ENCODE measurements around the gene SSH3.
A peak's percentile ranks its signal among the peaks of the same experiment; 100 is the strongest.

- TF ChIP-seq, protein P1, sequence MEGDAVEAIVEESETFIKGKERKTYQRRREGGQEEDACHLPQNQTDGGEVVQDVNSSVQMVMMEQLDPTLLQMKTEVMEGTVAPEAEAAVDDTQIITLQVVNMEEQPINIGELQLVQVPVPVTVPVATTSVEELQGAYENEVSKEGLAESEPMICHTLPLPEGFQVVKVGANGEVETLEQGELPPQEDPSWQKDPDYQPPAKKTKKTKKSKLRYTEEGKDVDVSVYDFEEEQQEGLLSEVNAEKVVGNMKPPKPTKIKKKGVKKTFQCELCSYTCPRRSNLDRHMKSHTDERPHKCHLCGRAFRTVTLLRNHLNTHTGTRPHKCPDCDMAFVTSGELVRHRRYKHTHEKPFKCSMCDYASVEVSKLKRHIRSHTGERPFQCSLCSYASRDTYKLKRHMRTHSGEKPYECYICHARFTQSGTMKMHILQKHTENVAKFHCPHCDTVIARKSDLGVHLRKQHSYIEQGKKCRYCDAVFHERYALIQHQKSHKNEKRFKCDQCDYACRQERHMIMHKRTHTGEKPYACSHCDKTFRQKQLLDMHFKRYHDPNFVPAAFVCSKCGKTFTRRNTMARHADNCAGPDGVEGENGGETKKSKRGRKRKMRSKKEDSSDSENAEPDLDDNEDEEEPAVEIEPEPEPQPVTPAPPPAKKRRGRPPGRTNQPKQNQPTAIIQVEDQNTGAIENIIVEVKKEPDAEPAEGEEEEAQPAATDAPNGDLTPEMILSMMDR (IDR thresholded peaks at IDR 0.05 in 8 of 11, conservative IDR thresholded peaks at IDR 0.05 in 3 of 11) = no peak
- TF ChIP-seq POLR2A (IDR thresholded peaks at IDR 0.05) = no peak
- peak in 1 of 3 donors; percentile 25 for TF ChIP-seq POLR2AphosphoS5 (IDR thresholded peaks at IDR 0.05)
Observed at GRCh38 chr11:67320691-67321090, 17.4 kb downstream of the SSH3 start.

Data from spleen (tissue), 7 donors.